OCI-LY3 (cell line): ENCODE results near the gene GRM8.

Source experiments
- CTCF ChIP-seq: fragments of 200-600, 300-600 bp; sonication (generic); IDR thresholded peaks from 2 replicates; pipeline ENCODE4 v1.5.1; 2014; ENCODE audit warnings: antibody characterized with exemption, low read length, low read depth
- EZH2phosphoT487 ChIP-seq: fragments of 200-600 bp; shearing (Covaris generic); IDR thresholded peaks from 2 replicates; pipeline ENCODE4 v1.6.1; 2018; ENCODE audit warnings: antibody characterized with exemption, mixed run types, low read depth

GRCh38 chr7:126805351-126805750 is 447.4 kb downstream of the GRM8 start:
- TF ChIP-seq CTCF (no peak), EZH2phosphoT487 (no peak)
